AG04450 (cell line): ENCODE results near the gene KCNN3. TPM values are rescaled to one million over a fixed set of nuclear protein-coding genes. Genes with fewer than 3 reads are reported as not detected.

ENCODE experiments used
- CTCF ChIA-PET: fragments of 300-600, 350-600 bp; formaldehyde crosslinking; extraction: SDS; loops from one replicate; lab custom pipeline; 2022; ENCODE audit warnings: antibody characterized with exemption, inconsistent platforms; lab: Charles Lee
- POLR2A ChIA-PET: fragments of 350-600 bp; formaldehyde crosslinking; extraction: SDS; loops from one replicate; lab custom pipeline; 2021; ENCODE audit warnings: antibody characterized with exemption, inconsistent platforms; lab: Yijun Ruan, JAX
- DNase-seq: peaks from one replicate; pipeline ENCODE4 v3.0.0-alpha.2; 2011; ENCODE audit warnings: low read depth, low spot score
- H3K27ac ChIP-seq: one replicate; pipeline ENCODE4 v1.5.1; 2012; ENCODE audit warnings: low read depth, low read length, control low read depth
- H3K27me3 ChIP-seq: one replicate; pipeline ENCODE4 v1.6.0; 2012; ENCODE audit warnings: low read length; ENCODE audit not compliant: control insufficient read depth, insufficient read depth
- H3K4me3 ChIP-seq: 2 replicates; pipeline ENCODE4 v1.5.1; 2011; ENCODE audit warnings: mild to moderate bottlenecking, low read depth, low read length, control low read depth
- H3K9me3 ChIP-seq: 2 replicates; pipeline ENCODE4 v1.5.1; 2012; ENCODE audit warnings: low read length; ENCODE audit not compliant: control insufficient read depth, insufficient read depth
- CTCF ChIP-seq: IDR thresholded peaks from 2 replicates; pipeline ENCODE4 v1.5.1; 2011; ENCODE audit warnings: low read depth, low read length, control low read depth, inconsistent platforms
- polyA plus RNA-seq: library from polyadenylated mRNA; depleted of rRNA; stranded (reverse); fragments of >200 nt; gene quantifications from 2 replicates; pipeline ENCODE4 v1.2.3, GENCODE V29; 2011

Gene KCNN3
- polyA plus RNA-seq, 1 experiment, result 0.09 TPM

GRCh38 chr1:154886281-154887015 is 16.4 kb upstream of the KCNN3 start:
- no peak for DNase-seq
- Histone ChIP-seq H3K27ac (no peak overlapping the region), H3K27me3 (peaks cover 60% of the 10 kb centered on the region), H3K4me3 (no peak overlapping the region), H3K9me3 (no peaks in the 10 kb centered on the region)
- TF ChIP-seq CTCF, result no peak
- POLR2A ChIA-PET, result interaction anchor here (0.6 kb wide), 1 partner anchor 34 kb away, joined by 3 read pairs; no protein-coding TSS in a partner anchor
- CTCF ChIA-PET, result interaction anchor here (0.7 kb wide), 1 partner anchor 1392 kb away, joined by 5 read pairs; no protein-coding TSS in a partner anchor

- ChIA-PET CTCF (interaction anchor here (0.6 to 1.4 kb wide), 4 partner anchors 215 to 1391 kb away, joined by 5 to 6 read pairs (median 5); no protein-coding TSS in a partner anchor), POLR2A (no interaction called here)
- H3K9me3 ChIP-seq, result no peaks in the 10 kb centered on the region
- no peak overlapping the region for H3K27ac ChIP-seq
- H3K4me3 ChIP-seq, result no peak overlapping the region
- DNase-seq, result no peak
- no peak for TF ChIP-seq CTCF
- H3K27me3 ChIP-seq, result peaks cover 73% of the 10 kb centered on the region
Observed at GRCh38 chr1:154884869-154885701, 15.0 kb upstream of the KCNN3 start.

- H3K4me3 ChIP-seq, result no peak overlapping the region
- ChIA-PET CTCF (interaction anchor here (0.6 to 1.4 kb wide), 3 partner anchors 112 to 324 kb away, joined by 5 to 6 read pairs (median 6); no protein-coding TSS in a partner anchor), POLR2A (no interaction called here)
- H3K27me3 ChIP-seq, result peaks cover 79% of the 10 kb centered on the region
- TF ChIP-seq CTCF, result no peak
- no peaks in the 10 kb centered on the region for H3K9me3 ChIP-seq
- no peak for DNase-seq
- no peak overlapping the region for H3K27ac ChIP-seq
Observed at GRCh38 chr1:154883919-154884868, 14.1 kb upstream of the KCNN3 start.

- no peak overlapping the region for H3K27ac ChIP-seq
- TF ChIP-seq CTCF, result no peak
- POLR2A ChIA-PET, result no interaction called here
- no peaks in the 10 kb centered on the region for H3K9me3 ChIP-seq
- peaks cover 66% of the 10 kb centered on the region for H3K27me3 ChIP-seq
- DNase-seq, result no peak
- no peak overlapping the region for H3K4me3 ChIP-seq
- CTCF ChIA-PET, result interaction anchor here (0.6 to 3.1 kb wide), 7 partner anchors 11 to 335 kb away, joined by 3 to 22 read pairs (median 3); partner anchors contain the start of gene PMVK
Observed at GRCh38 chr1:154881820-154882535, 11.9 kb upstream of the KCNN3 start.
